Right atrium auricular region (tissue), 2 donors: ENCODE measurements around the gene CHDH. TPM values are rescaled to one million over a fixed set of nuclear protein-coding genes. Genes with fewer than 3 reads are reported as not detected.

Experiments
- DNase-seq: peaks from one replicate; pipeline ENCODE4 v3.0.0-alpha.2; 2019; ENCODE audit warnings: low spot score
- H3K27ac ChIP-seq, 2 donors: fragments of 200-600 bp; sonication (generic); 1 replicate in 1 of 2; 2 replicates in 1 of 2; pipeline ENCODE4 v1.5.1; 2016 to 2019
- H3K27me3 ChIP-seq, 2 donors: fragments of 200-600 bp; sonication (generic); one replicate each; pipeline versions ENCODE4 v1.5.1 to v1.6.0; 2017 to 2019
- H3K36me3 ChIP-seq: fragments of 200-600 bp; sonication (generic); one replicate; pipeline ENCODE4 v1.5.1; 2016
- H3K4me1 ChIP-seq, 2 donors: fragments of 200-600 bp; sonication (generic); one replicate each; pipeline versions ENCODE4 v1.5.1 to v1.6.0; 2017 to 2019
- H3K4me3 ChIP-seq, 2 donors: fragments of 200-600 bp; sonication (generic); 1 replicate in 1 of 2; 2 replicates in 1 of 2; pipeline ENCODE4 v1.5.1; 2017 to 2019; ENCODE audit warnings: mild to moderate bottlenecking in 1 of 2, moderate library complexity in 1 of 2
- H3K9me3 ChIP-seq, 2 donors: fragments of 200-600 bp; sonication (generic); one replicate each; pipeline ENCODE4 v1.5.1; 2019
- CTCF ChIP-seq, 2 donors: fragments of 200-600 bp; sonication (generic); IDR thresholded peaks; one replicate each; pipeline ENCODE4 v1.5.1; 2019; ENCODE audit warnings: antibody characterized with exemption in 2 of 2
- total RNA-seq, 2 donors: library from RNA; depleted of rRNA; stranded (reverse); fragments of >200 nt; gene quantifications; one replicate each; pipeline ENCODE4 v1.1.0, GENCODE V29; 2016

Gene CHDH
- total RNA-seq, 2 donors from 2014 or later = 2.2 to 10.0 TPM

GRCh38 chr3:53775018-53775417 lies 71.2 kb downstream of the CHDH start:
- no peak for DNase-seq
- Histone ChIP-seq H3K9me3 (no peaks in the 10 kb centered on the region), H3K27ac (no peak overlapping the region), H3K4me3 (no peak overlapping the region), H3K36me3 (no peaks in the 10 kb centered on the region), H3K27me3 (no peaks in the 10 kb centered on the region), H3K4me1 (peaks cover 0 to 10% of the 10 kb centered on the region in 2 donors)
- TF ChIP-seq CTCF (IDR thresholded peaks at IDR 0.05) = no peak

GRCh38 chr3:53774414-53774813 lies 71.8 kb downstream of the CHDH start:
- TF ChIP-seq CTCF (IDR thresholded peaks at IDR 0.05) = no peak
- no peak overlapping the region for H3K27ac ChIP-seq
- peaks cover 0 to 10% of the 10 kb centered on the region in 2 donors for H3K4me1 ChIP-seq

GRCh38 chr3:53773611-53774368 lies 72.4 kb downstream of the CHDH start:
- Histone ChIP-seq H3K4me3 (no peak overlapping the region), H3K27ac (no peak overlapping the region), H3K36me3 (no peaks in the 10 kb centered on the region), H3K4me1 (peaks cover 0 to 10% of the 10 kb centered on the region in 2 donors), H3K9me3 (no peaks in the 10 kb centered on the region), H3K27me3 (no peaks in the 10 kb centered on the region)
- no peak for DNase-seq
- TF ChIP-seq CTCF (IDR thresholded peaks at IDR 0.05) = no peak

More at GRCh38 chr3:53774414-53774813, 71.8 kb downstream of the CHDH start:
- Histone ChIP-seq H3K27me3 (no peaks in the 10 kb centered on the region), H3K36me3 (no peaks in the 10 kb centered on the region), H3K9me3 (no peaks in the 10 kb centered on the region), H3K4me3 (no peak overlapping the region)
- DNase-seq = no peak

- H3K4me1 ChIP-seq = peaks cover 0 to 10% of the 10 kb centered on the region in 2 donors
- TF ChIP-seq CTCF (IDR thresholded peaks at IDR 0.05) = no peak
- H3K27me3 ChIP-seq = no peaks in the 10 kb centered on the region
- H3K36me3 ChIP-seq = no peaks in the 10 kb centered on the region
- H3K4me3 ChIP-seq = no peak overlapping the region
- DNase-seq = no peak
- no peak overlapping the region for H3K27ac ChIP-seq
- no peaks in the 10 kb centered on the region for H3K9me3 ChIP-seq
Measured at GRCh38 chr3:53773021-53773436, 73.2 kb downstream of the CHDH start.

- peaks cover 0 to 10% of the 10 kb centered on the region in 2 donors for H3K4me1 ChIP-seq
- no peak overlapping the region for H3K27ac ChIP-seq
- no peak for DNase-seq
- H3K36me3 ChIP-seq = no peaks in the 10 kb centered on the region
- TF ChIP-seq CTCF (IDR thresholded peaks at IDR 0.05) = no peak
- no peak overlapping the region for H3K4me3 ChIP-seq
- no peaks in the 10 kb centered on the region for H3K27me3 ChIP-seq
- no peaks in the 10 kb centered on the region for H3K9me3 ChIP-seq
Measured at GRCh38 chr3:53772562-53772961, 73.7 kb downstream of the CHDH start.
